K562 (cell line): ENCODE results near the gene HSD17B13. TPM values are rescaled to one million over a fixed set of nuclear protein-coding genes. Genes with fewer than 3 reads are reported as not detected.

Source experiments
- ATAC-seq: fragments of 200-7000 bp; cut with Tn5 transposase; 3 replicates; pipeline ENCODE4 v1.9.1; 2020; ENCODE audit warnings: moderate library complexity
- BruUV-seq: library from RNA; stranded (reverse); fragments of 400-500 nt; replicated peaks from 2 replicates; lab custom pipeline; 2021; lab: Mats Ljungman, UMichigan
- CTCF ChIA-PET: fragments of 300-600 bp; formaldehyde crosslinking; extraction: SDS; loops from one replicate; lab custom pipeline; 2021; ENCODE audit warnings: low intra/inter-chr PET ratio; lab: Yijun Ruan, JAX
- POLR2A ChIA-PET: fragments of 300-600, 350-650 bp; sonication (Branson Sonifier 250); formaldehyde crosslinking; extraction: SDS; loops from one replicate; lab custom pipeline; 2021; ENCODE audit warnings: antibody characterized with exemption, inconsistent platforms; lab: Yijun Ruan, JAX
- DNase-seq, 4 experiments: peaks; one replicate each; pipeline versions ENCODE4 v3.0.0 to v3.0.0-alpha.2; 2011 to 2018; ENCODE audit warnings: low spot score in 3 of 4, mixed read lengths in 3 of 4; ENCODE audit errors: extremely low read depth in 1 of 4
- FAIRE-seq: peaks from 2 replicates; lab custom pipeline; 2011; peaks lifted over from hg19 to GRCh38; lab: Jason Lieb, UNC
- H2AFZ ChIP-seq: 2 replicates; pipeline ENCODE4 v1.6.0; 2011; ENCODE audit warnings: low read depth, low read length, control low read depth, inconsistent platforms
- H3K27ac ChIP-seq: fragments of 200-600 bp; 3 replicates; pipeline ENCODE4 v1.8.0; 2011; ENCODE audit warnings: low read depth, mild to moderate bottlenecking, control low read depth, inconsistent platforms, low read length, moderate library complexity, mixed read lengths; ENCODE audit errors: extremely low read depth
- H3K27me3 ChIP-seq, 2 experiments: fragments of 300-600 bp in 1 of 2; 2 replicates in 1 of 2; 3 replicates in 1 of 2; pipeline versions ENCODE4 v1.6.0 to v1.8.0; 2011; ENCODE audit warnings: inconsistent platforms in 2 of 2, low read length in 2 of 2, mild to moderate bottlenecking in 1 of 2, mixed read lengths in 1 of 2, moderate library complexity in 1 of 2; ENCODE audit not compliant: control insufficient read depth in 2 of 2, insufficient read depth in 2 of 2
- H3K36me3 ChIP-seq: fragments of 300-600 bp; 3 replicates; pipeline ENCODE4 v1.8.0; 2011; ENCODE audit warnings: mild to moderate bottlenecking, low read length, inconsistent platforms; ENCODE audit not compliant: control insufficient read depth, insufficient read depth
- H3K4me1 ChIP-seq, 2 experiments: fragments of 200-600 bp in 1 of 2; replicated peaks in 1 of 2; 2 replicates in 1 of 2; 3 replicates in 1 of 2; pipeline versions ENCODE4 v1.5.1 to v1.8.0; 2011; ENCODE audit warnings: inconsistent platforms in 2 of 2, low read length in 2 of 2, mild to moderate bottlenecking in 1 of 2, mixed read lengths in 1 of 2, moderate library complexity in 1 of 2; ENCODE audit not compliant: control insufficient read depth in 2 of 2, insufficient read depth in 2 of 2
- H3K4me2 ChIP-seq: 2 replicates; pipeline ENCODE4 v1.6.1; 2011; ENCODE audit warnings: low read length, control low read depth, inconsistent platforms, mixed read lengths; ENCODE audit not compliant: insufficient read depth
- H3K4me3 ChIP-seq: fragments of 200-600 bp; sonication (generic), shearing (Covaris generic); 2 replicates; pipeline ENCODE4 v1.5.1; 2016; ENCODE audit warnings: control low read depth, inconsistent platforms
- H3K79me2 ChIP-seq: fragments of 200-600 bp; 3 replicates; pipeline ENCODE4 v1.8.0; 2011; ENCODE audit warnings: low read length, inconsistent platforms; ENCODE audit not compliant: control insufficient read depth, insufficient read depth
- H3K9ac ChIP-seq, 2 experiments: 2 replicates each; pipeline versions ENCODE4 v1.6.0 to v1.6.1; 2011; ENCODE audit warnings: low read depth in 2 of 2, low read length in 2 of 2, control low read depth in 1 of 2, inconsistent platforms in 1 of 2, mild to moderate bottlenecking in 1 of 2, mixed read lengths in 1 of 2; ENCODE audit not compliant: insufficient read depth in 1 of 2
- H3K9me1 ChIP-seq: one replicate; pipeline ENCODE4 v1.6.0; 2011; ENCODE audit warnings: inconsistent platforms, mild to moderate bottlenecking, low read length, moderate library complexity; ENCODE audit not compliant: control insufficient read depth, insufficient read depth
- H3K9me3 ChIP-seq: replicated peaks from 2 replicates; pipeline ENCODE4 v1.5.1; 2011; ENCODE audit warnings: low read depth, low read length, inconsistent platforms; ENCODE audit not compliant: control insufficient read depth, insufficient read depth
- H4K20me1 ChIP-seq: replicated peaks from 2 replicates; pipeline ENCODE4 v1.6.1; 2011; ENCODE audit warnings: low read length, inconsistent platforms, mixed read lengths; ENCODE audit not compliant: control insufficient read depth, insufficient read depth
- CHD1 ChIP-seq: fragments of 200-600 bp; sonication (generic); IDR thresholded peaks from one replicate; pipeline ENCODE4 v1.6.1; 2012; ENCODE audit warnings: mild to moderate bottlenecking, moderate library complexity, low read length, inconsistent platforms
- POLR2H ChIP-seq: IDR thresholded peaks from 2 replicates; pipeline ENCODE4 v1.6.1; 2016; ENCODE audit warnings: missing genetic modification characterization, low read depth, mild to moderate bottlenecking, control low read depth, missing compliant biosample characterization, moderate library complexity
- POLR3A ChIP-seq: IDR thresholded peaks from 2 replicates; pipeline ENCODE4 v1.6.1; 2011; ENCODE audit warnings: borderline replicate concordance, mild to moderate bottlenecking, moderate library complexity; ENCODE audit not compliant: insufficient read length, insufficient read depth; ENCODE audit errors: extremely low read depth
- SMARCA5 ChIP-seq: fragments of 450-650 bp; IDR thresholded peaks from 2 replicates; pipeline ENCODE4 v1.6.1; 2016
- TBP ChIP-seq: optimal IDR thresholded peaks from 2 replicates; pipeline ENCODE3; 2011; ENCODE audit warnings: low read depth, low read length, improper control_type of control experiment
- ZNF124 ChIP-seq: sonication (generic); formaldehyde crosslinking; IDR thresholded peaks from 2 replicates; pipeline ENCODE4 v1.8.1; 2022; ENCODE audit warnings: missing genetic modification reagents
- WGBS: fragments of 100-300 bp; shearing (Covaris generic); methylation state at CpG from one replicate; pipeline ENCODE4 v1.1.6; 2016; ENCODE audit warnings: low coverage, mixed read lengths; ENCODE audit not compliant: insufficient coverage; ENCODE audit errors: missing lambda C conversion rate; 5-methylcytosine and 5-hydroxymethylcytosine counted together
- in situ Hi-C: fragments of 300-500 bp; cut with MboI; formaldehyde crosslinking; loops from 4 replicates; pipeline ENCODE4 v1.15.0; 2018; ENCODE audit warnings: inconsistent platforms, mixed read lengths
- intact Hi-C: fragments of 100-400 bp; cut with micrococcal nuclease; formaldehyde crosslinking; loops from 2 replicates; pipeline ENCODE4 v1.14.2; 2022
- polyA plus RNA-seq, 8 experiments: library from polyadenylated mRNA; depleted of rRNA in 4 of 8; stranded (reverse) in 5 of 8; unstranded in 3 of 8; fragments of >200 nt; fragmentation: Nextera tagmentation in 2 of 8; fragmentation: Illumina TruSeq in 1 of 8; extraction: Ambion mirVana in 2 of 8; extraction: Trizol in 1 of 8; gene quantifications; 2 replicates each; pipeline versions ENCODE4 v1.2.1 to v1.2.3, GENCODE V29; 2011 to 2014; ENCODE audit warnings: inconsistent platforms in 1 of 8, missing spikeins in 1 of 8
- total RNA-seq, 7 experiments: library from RNA; depleted of rRNA in 6 of 7; stranded (reverse); fragments of >200 nt in 6 of 7; fragmentation: Illumina TruSeq in 2 of 7; extraction: Trizol in 2 of 7; gene quantifications; 2 replicates each; pipeline versions ENCODE4 v1.2.1 to v1.2.3, GENCODE V29; 2011 to 2021; ENCODE audit warnings: low replicate concordance in 1 of 7
- TF ChIP-seq, protein P1 (sequence below): sonication (generic); IDR thresholded peaks from 2 replicates; pipeline ENCODE4 v1.6.1; 2016
- TF ChIP-seq, protein P2 (sequence below): fragments of 250-450 bp; sonication (Bioruptor Pico); IDR thresholded peaks from 2 replicates; pipeline ENCODE4 v1.4.0; 2020; ENCODE audit warnings: borderline replicate concordance

HSD17B13 gene
- total and polyA plus RNA-seq, 9 of the 15 experiments (the other 6 are each of a cell fraction or from before 2014, with no cell fraction given): 0.05 to 0.36 (median 0.29) TPM

DNA sequence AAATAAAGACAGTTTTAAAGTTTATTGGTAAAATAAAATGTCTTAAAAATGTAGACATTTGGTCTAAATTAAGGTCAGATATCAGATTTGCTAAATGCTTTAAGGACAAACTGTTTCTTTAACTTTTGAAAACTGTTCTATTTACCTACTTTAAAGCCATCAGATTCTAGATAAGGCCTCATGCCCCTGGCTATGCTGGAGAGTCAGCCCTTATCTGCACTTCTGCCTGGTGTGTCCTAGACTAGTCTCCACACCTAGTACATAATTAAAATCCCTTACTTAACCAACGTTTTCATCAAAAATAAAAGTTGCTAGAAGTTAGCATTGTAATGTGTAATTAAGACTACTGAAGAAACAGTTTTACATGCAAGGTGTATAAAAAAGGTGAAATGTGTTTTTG is 42.7 kb upstream of the HSD17B13 start:
- ATAC-seq (no peak), FAIRE-seq (peak; percentile 49), DNase-seq (no peak)
- Histone ChIP-seq H3K36me3 (peaks cover 75% of the 10 kb centered on the region), H3K9me1 (no peaks in the 10 kb centered on the region), H3K27me3 (no peaks in the 10 kb centered on the region), H3K4me1 (no peaks in the 10 kb centered on the region), H3K9ac (no peak overlapping the region), H3K27ac (no peak overlapping the region), H3K4me3 (no peak overlapping the region), H2AFZ (no peak overlapping the region), H3K79me2 (no peaks in the 10 kb centered on the region), H3K4me2 (no peak overlapping the region), H4K20me1 (no peaks in the 10 kb centered on the region), H3K9me3 (no peaks in the 10 kb centered on the region)
- CTCF ChIA-PET: no interaction called here
- 7% methylated on average over 1 of the region's 1 CpG for WGBS
- POLR2A ChIA-PET: no interaction called here
- no peak for TF ChIP-seq CHD1
- TF ChIP-seq, protein P1, sequence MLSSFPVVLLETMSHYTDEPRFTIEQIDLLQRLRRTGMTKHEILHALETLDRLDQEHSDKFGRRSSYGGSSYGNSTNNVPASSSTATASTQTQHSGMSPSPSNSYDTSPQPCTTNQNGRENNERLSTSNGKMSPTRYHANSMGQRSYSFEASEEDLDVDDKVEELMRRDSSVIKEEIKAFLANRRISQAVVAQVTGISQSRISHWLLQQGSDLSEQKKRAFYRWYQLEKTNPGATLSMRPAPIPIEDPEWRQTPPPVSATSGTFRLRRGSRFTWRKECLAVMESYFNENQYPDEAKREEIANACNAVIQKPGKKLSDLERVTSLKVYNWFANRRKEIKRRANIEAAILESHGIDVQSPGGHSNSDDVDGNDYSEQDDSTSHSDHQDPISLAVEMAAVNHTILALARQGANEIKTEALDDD: peak; percentile 80
- in situ Hi-C loops: no loop called here
- BruUV-seq: no TSS peak
- intact Hi-C loops: loop anchor here (5.0 kb wide), 1 partner anchor 93 kb away; no protein-coding TSS in a partner anchor

GRCh38 chr4:87363552-87363951 is 40.9 kb upstream of the HSD17B13 start:
- H3K79me2 ChIP-seq: no peaks in the 10 kb centered on the region
- H3K27me3 ChIP-seq: no peaks in the 10 kb centered on the region
- in situ Hi-C loops (no loop called here), intact Hi-C loops (no loop called here)
- ATAC-seq (no peak), DNase-seq (no peak), FAIRE-seq (no peak)
- ChIA-PET POLR2A (interaction anchor here (1.1 kb wide), 1 partner anchor 9 kb away, joined by 6 read pairs; no protein-coding TSS in a partner anchor), CTCF (no interaction called here)
- TF ChIP-seq, protein P2, sequence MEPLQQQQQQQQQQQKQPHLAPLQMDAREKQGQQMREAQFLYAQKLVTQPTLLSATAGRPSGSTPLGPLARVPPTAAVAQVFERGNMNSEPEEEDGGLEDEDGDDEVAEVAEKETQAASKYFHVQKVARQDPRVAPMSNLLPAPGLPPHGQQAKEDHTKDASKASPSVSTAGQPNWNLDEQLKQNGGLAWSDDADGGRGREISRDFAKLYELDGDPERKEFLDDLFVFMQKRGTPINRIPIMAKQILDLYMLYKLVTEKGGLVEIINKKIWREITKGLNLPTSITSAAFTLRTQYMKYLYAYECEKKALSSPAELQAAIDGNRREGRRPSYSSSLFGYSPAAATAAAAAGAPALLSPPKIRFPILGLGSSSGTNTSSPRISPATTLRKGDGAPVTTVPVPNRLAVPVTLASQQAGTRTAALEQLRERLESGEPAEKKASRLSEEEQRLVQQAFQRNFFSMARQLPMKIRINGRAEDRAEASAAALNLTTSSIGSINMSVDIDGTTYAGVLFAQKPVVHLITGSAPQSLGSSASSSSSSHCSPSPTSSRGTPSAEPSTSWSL (CRISPR knock-in tag): no peak
- TF ChIP-seq TBP: peak; percentile 66
- TF ChIP-seq SMARCA5: no peak
- no peak for TF ChIP-seq ZNF124 (CRISPR knock-in tag)
- TF ChIP-seq POLR3A: peak; percentile 59
- TF ChIP-seq, protein P1: no peak
- TF ChIP-seq POLR2H (tag): peak; percentile 37; the same call in 1 of the 2 replicates
- no peaks in the 10 kb centered on the region for H3K9me3 ChIP-seq
- H2AFZ ChIP-seq: no peak overlapping the region
- no peaks in the 10 kb centered on the region for H4K20me1 ChIP-seq
- H3K4me2 ChIP-seq: no peak overlapping the region
- no peak overlapping the region for H3K9ac ChIP-seq
- 97% methylated on average over 2 of the region's 2 CpGs for WGBS
- no peaks in the 10 kb centered on the region for H3K4me1 ChIP-seq
- H3K27ac ChIP-seq: no peak overlapping the region
- H3K36me3 ChIP-seq: peaks cover 80% of the 10 kb centered on the region
- no peak overlapping the region for H3K4me3 ChIP-seq
- BruUV-seq: no TSS peak
- no peaks in the 10 kb centered on the region for H3K9me1 ChIP-seq
